IMR-90 (cell line): ENCODE data around the gene ACSF2. TPM values are rescaled to one million over a fixed set of nuclear protein-coding genes. Genes with fewer than 3 reads are reported as not detected.

Source experiments
- ATAC-seq: fragments of 200-7000 bp; cut with Tn5 transposase; 2 replicates; pipeline ENCODE4 v1.9.1; 2020; ENCODE audit warnings: low read depth, mild to moderate bottlenecking, moderate library complexity
- BruUV-seq: library from RNA; stranded (reverse); fragments of 400-500 nt; replicated peaks from 2 replicates; lab custom pipeline; 2021; lab: Mats Ljungman, UMichigan
- CTCF ChIA-PET: fragments of 300-600 bp; formaldehyde crosslinking; extraction: SDS; loops from one replicate; lab custom pipeline; 2021; ENCODE audit warnings: antibody characterized with exemption; lab: Yijun Ruan, JAX
- POLR2A ChIA-PET: fragments of 300-600 bp; sonication (Branson Sonifier 250); formaldehyde crosslinking; loops from one replicate; lab custom pipeline; 2022; ENCODE audit warnings: antibody characterized with exemption; ENCODE audit not compliant: unreplicated experiment; lab: Charles Lee
- DNase-seq: peaks from one replicate; pipeline ENCODE4 v3.0.0; 2013
- H2AFZ ChIP-seq: replicated peaks from 2 replicates; pipeline ENCODE3; 2013; ENCODE audit warnings: low read length, mild to moderate bottlenecking; ENCODE audit not compliant: poor library complexity
- H2AK5ac ChIP-seq: 2 replicates; pipeline ENCODE4 v1.6.1; 2013; ENCODE audit warnings: low read depth, low read length, inconsistent platforms
- H2AK9ac ChIP-seq: replicated peaks from 2 replicates; pipeline ENCODE3; 2013; ENCODE audit warnings: mild to moderate bottlenecking, low read depth, low read length, moderate library complexity; ENCODE audit not compliant: poor library complexity
- H2BK120ac ChIP-seq: 2 replicates; pipeline ENCODE4 v1.6.1; 2013; ENCODE audit warnings: low read depth, low read length, inconsistent platforms
- H2BK15ac ChIP-seq: 3 replicates; pipeline ENCODE4 v1.6.1; 2013; ENCODE audit warnings: low read depth, low read length, inconsistent platforms
- H2BK20ac ChIP-seq: 2 replicates; pipeline ENCODE4 v1.6.1; 2013; ENCODE audit warnings: low read depth, mild to moderate bottlenecking, inconsistent platforms, low read length, moderate library complexity
- H2BK5ac ChIP-seq: 2 replicates; pipeline ENCODE4 v1.6.1; 2013; ENCODE audit warnings: mild to moderate bottlenecking, low read depth, low read length, inconsistent platforms; ENCODE audit not compliant: poor library complexity, severe bottlenecking
- H3K14ac ChIP-seq: replicated peaks from 2 replicates; pipeline ENCODE4 v1.6.1; 2013; ENCODE audit warnings: low read depth, low read length, inconsistent platforms
- H3K18ac ChIP-seq: 2 replicates; pipeline ENCODE4 v1.6.1; 2013; ENCODE audit warnings: low read depth, low read length, control low read depth
- H3K23ac ChIP-seq: 2 replicates; pipeline ENCODE4 v1.6.1; 2013; ENCODE audit warnings: low read depth, low read length, inconsistent platforms
- H3K27ac ChIP-seq: 2 replicates; pipeline ENCODE4 v1.5.1; 2013; ENCODE audit warnings: mild to moderate bottlenecking, control low read depth, low read length; ENCODE audit not compliant: insufficient read depth
- H3K27me3 ChIP-seq: 2 replicates; pipeline ENCODE4 v1.6.1; 2013; ENCODE audit warnings: low read length; ENCODE audit not compliant: control insufficient read depth, insufficient read depth
- H3K36me3 ChIP-seq: 2 replicates; pipeline ENCODE4 v1.6.1; 2013; ENCODE audit warnings: low read length, mixed read lengths; ENCODE audit not compliant: control insufficient read depth, insufficient read depth
- H3K4ac ChIP-seq: 2 replicates; pipeline ENCODE4 v1.6.1; 2013; ENCODE audit warnings: low read depth, low read length, inconsistent platforms
- H3K4me1 ChIP-seq: 2 replicates; pipeline ENCODE4 v1.6.1; 2013; ENCODE audit warnings: low read length, mixed read lengths; ENCODE audit not compliant: control insufficient read depth, insufficient read depth
- H3K4me2 ChIP-seq: 2 replicates; pipeline ENCODE4 v1.6.1; 2013; ENCODE audit warnings: low read depth, mild to moderate bottlenecking, control low read depth, low read length, moderate library complexity
- H3K4me3 ChIP-seq: 2 replicates; pipeline ENCODE4 v1.5.1; 2013; ENCODE audit warnings: low read depth, mild to moderate bottlenecking, control low read depth, low read length, moderate library complexity; ENCODE audit not compliant: insufficient read depth
- H3K56ac ChIP-seq: 2 replicates; pipeline ENCODE4 v1.6.1; 2013; ENCODE audit warnings: low read length, inconsistent platforms; ENCODE audit not compliant: insufficient read depth; ENCODE audit errors: extremely low read depth
- H3K79me1 ChIP-seq, 2 experiments: 2 replicates each; pipeline ENCODE4 v1.6.1; 2013; ENCODE audit warnings: low read length in 2 of 2, inconsistent platforms in 1 of 2, low read depth in 1 of 2
- H3K9ac ChIP-seq: 2 replicates; pipeline ENCODE4 v1.6.1; 2013; ENCODE audit warnings: low read depth, low read length, control low read depth
- H3K9me1 ChIP-seq: 2 replicates; pipeline ENCODE4 v1.6.1; 2013; ENCODE audit warnings: low read length, inconsistent platforms; ENCODE audit not compliant: insufficient read depth
- H3K9me3 ChIP-seq: 2 replicates; pipeline ENCODE4 v1.6.1; 2013; ENCODE audit warnings: low read length; ENCODE audit not compliant: control insufficient read depth, insufficient read depth
- H4K20me1 ChIP-seq: 2 replicates; pipeline ENCODE4 v1.6.1; 2013; ENCODE audit warnings: low read length, inconsistent platforms; ENCODE audit not compliant: insufficient read depth
- H4K5ac ChIP-seq: 2 replicates; pipeline ENCODE4 v1.6.1; 2013; ENCODE audit warnings: mild to moderate bottlenecking, low read depth, low read length, control low read depth
- H4K8ac ChIP-seq, 2 experiments: 2 replicates each; pipeline ENCODE4 v1.6.1; 2013; ENCODE audit warnings: low read depth in 2 of 2, low read length in 2 of 2, control low read depth in 1 of 2, inconsistent platforms in 1 of 2
- H4K91ac ChIP-seq: 2 replicates; pipeline ENCODE4 v1.6.1; 2013; ENCODE audit warnings: low read depth, low read length, inconsistent platforms; ENCODE audit not compliant: insufficient read depth
- BHLHE40 ChIP-seq: fragments of 150-350 bp; IDR thresholded peaks from 2 replicates; pipeline ENCODE4 v1.6.1; 2016; ENCODE audit warnings: mild to moderate bottlenecking, low read depth, low read length
- CHD1 ChIP-seq: IDR thresholded peaks from 2 replicates; pipeline ENCODE4 v1.6.1; 2012; ENCODE audit warnings: low read depth, low read length, improper control_type of control experiment
- CTCF ChIP-seq: conservative IDR thresholded peaks from 2 replicates; pipeline ENCODE4 v1.5.1; 2012; ENCODE audit warnings: mild to moderate bottlenecking, low read depth, low read length, improper control_type of control experiment
- FOS ChIP-seq: fragments of 150-350 bp; IDR thresholded peaks from 2 replicates; pipeline ENCODE4 v1.6.1; 2016; ENCODE audit warnings: low read depth, low read length
- MAZ ChIP-seq: IDR thresholded peaks from 2 replicates; pipeline ENCODE4 v1.6.1; 2012; ENCODE audit warnings: low read depth, mild to moderate bottlenecking, low read length, improper control_type of control experiment, moderate library complexity, borderline replicate concordance
- MXI1 ChIP-seq: IDR thresholded peaks from 2 replicates; pipeline ENCODE4 v1.6.1; 2012; ENCODE audit warnings: low read depth, mild to moderate bottlenecking, low read length, moderate library complexity, borderline replicate concordance
- NFE2L2 ChIP-seq: fragments of 150-350 bp; IDR thresholded peaks from 2 replicates; pipeline ENCODE4 v1.6.1; 2016; ENCODE audit warnings: low read depth, mild to moderate bottlenecking, low read length
- POLR2A ChIP-seq: IDR thresholded peaks from 2 replicates; pipeline ENCODE4 v1.6.1; 2012; ENCODE audit warnings: mild to moderate bottlenecking, low read depth, low read length
- RCOR1 ChIP-seq: IDR thresholded peaks from 2 replicates; pipeline ENCODE4 v1.6.1; 2012; ENCODE audit warnings: mild to moderate bottlenecking, low read length, improper control_type of control experiment; ENCODE audit not compliant: insufficient replicate concordance
- RFX5 ChIP-seq: IDR thresholded peaks from 2 replicates; pipeline ENCODE4 v1.8.0; 2012; ENCODE audit warnings: low read depth, mild to moderate bottlenecking, low read length, moderate library complexity
- WGBS, 2 experiments: methylation state at CpG; one replicate each; pipeline versions ENCODE4 v1.1.5 to v1.1.7; 2013; ENCODE audit warnings: missing lambda C conversion rate in 2 of 2; ENCODE audit not compliant: insufficient read length in 1 of 2; ENCODE audit errors: extremely low coverage in 2 of 2; 5-methylcytosine and 5-hydroxymethylcytosine counted together
- dilution Hi-C: fragments of 300-500 bp; cut with HindIII; formaldehyde crosslinking; loops from one replicate; pipeline ENCODE4 v1.14.3; 2018; ENCODE audit warnings: low sequenced_read_pairs; ENCODE audit not compliant: unreplicated experiment
- in situ Hi-C: fragments of 300-500 bp; cut with MboI; formaldehyde crosslinking; loops from 3 replicates; pipeline ENCODE4 v1.14.3; 2019; ENCODE audit warnings: low sequenced_read_pairs, inconsistent platforms, mixed read lengths
- intact Hi-C: fragments of 100-400 bp; cut with micrococcal nuclease; formaldehyde crosslinking; loops from 2 replicates; pipeline ENCODE4 v1.10.0; 2022
- polyA plus RNA-seq, 3 experiments: library from polyadenylated mRNA; depleted of rRNA; stranded (reverse); fragments of >200 nt; gene quantifications; 2 replicates each; pipeline ENCODE4 v1.2.3, GENCODE V29; 2012; ENCODE audit warnings: low replicate concordance in 1 of 3
- total RNA-seq: library from RNA; depleted of rRNA; stranded (reverse); fragments of >200 nt; gene quantifications from 2 replicates; pipeline ENCODE4 v1.2.3, GENCODE V29; 2012

ACSF2 gene
- total and polyA plus RNA-seq, 2 of the 4 experiments (the other 2 are of a cell fraction): 18.5 to 27.2 TPM

- H3K27me3 ChIP-seq: peaks cover 6% of the 10 kb centered on the region; the same call in 1 of the 2 replicates
- no peak overlapping the region for H4K91ac ChIP-seq
- H3K23ac ChIP-seq: no peak overlapping the region
- H2BK20ac ChIP-seq: no peak overlapping the region
- no peak overlapping the region for H2AK9ac ChIP-seq
- intact Hi-C loops: no loop called here
- in situ Hi-C loops: no loop called here
- dilution Hi-C loops: no loop called here
- H3K4me1 ChIP-seq: peaks cover 2% of the 10 kb centered on the region
- H2BK5ac ChIP-seq: no peak overlapping the region
- H3K36me3 ChIP-seq: no peaks in the 10 kb centered on the region
- H3K27ac ChIP-seq: no peak overlapping the region
- no peaks in the 10 kb centered on the region for H3K9me3 ChIP-seq
- H3K4me2 ChIP-seq: no peak overlapping the region
- no peak overlapping the region for H4K8ac ChIP-seq
- CTCF ChIA-PET: no interaction called here
- no CpG with 5 or more reads among the region's 3 CpGs for WGBS, 2 experiments
- no peak overlapping the region for H2AK5ac ChIP-seq
- H2AFZ ChIP-seq: no peak overlapping the region
- H3K79me1 ChIP-seq: no peaks in the 10 kb centered on the region
- no TSS peak for BruUV-seq
- no peak overlapping the region for H4K5ac ChIP-seq
- no peak for DNase-seq
- H3K18ac ChIP-seq: no peak overlapping the region
- POLR2A ChIA-PET: no interaction called here
- H3K14ac ChIP-seq: no peak overlapping the region
- no peak for ATAC-seq
- no peak overlapping the region for H3K9ac ChIP-seq
- no peak overlapping the region for H2BK120ac ChIP-seq
- H3K9me1 ChIP-seq: no peaks in the 10 kb centered on the region
- H3K56ac ChIP-seq: no peak overlapping the region
- TF ChIP-seq POLR2A (no peak), MAZ (no peak), MXI1 (no peak), FOS (no peak), CTCF (no peak), RCOR1 (no peak), NFE2L2 (no peak), BHLHE40 (no peak), RFX5 (no peak), CHD1 (no peak)
- no peaks in the 10 kb centered on the region for H4K20me1 ChIP-seq
- no peak overlapping the region for H2BK15ac ChIP-seq
- H3K4ac ChIP-seq: no peak overlapping the region
- no peak overlapping the region for H3K4me3 ChIP-seq
Measured at GRCh38 chr17:50514388-50514787, 88.4 kb downstream of the ACSF2 start.
